HG03558 (cell line): Measurements from ENCODE around the gene MTR.
"Not testable (repeated sequence)": the region's sequence is repeated elsewhere in the genome, so short reads cannot be mapped to it uniquely, and the experiment has no call there.

Experiments
- ATAC-seq: cut with Tn5 transposase; IDR thresholded peaks from one replicate; pipeline ENCODE4 v1.9.1; 2021; ENCODE audit warnings: moderate number of reproducible peaks; ENCODE audit not compliant: unreplicated experiment; ENCODE audit errors: extremely low read depth

The MTR gene

DNA sequence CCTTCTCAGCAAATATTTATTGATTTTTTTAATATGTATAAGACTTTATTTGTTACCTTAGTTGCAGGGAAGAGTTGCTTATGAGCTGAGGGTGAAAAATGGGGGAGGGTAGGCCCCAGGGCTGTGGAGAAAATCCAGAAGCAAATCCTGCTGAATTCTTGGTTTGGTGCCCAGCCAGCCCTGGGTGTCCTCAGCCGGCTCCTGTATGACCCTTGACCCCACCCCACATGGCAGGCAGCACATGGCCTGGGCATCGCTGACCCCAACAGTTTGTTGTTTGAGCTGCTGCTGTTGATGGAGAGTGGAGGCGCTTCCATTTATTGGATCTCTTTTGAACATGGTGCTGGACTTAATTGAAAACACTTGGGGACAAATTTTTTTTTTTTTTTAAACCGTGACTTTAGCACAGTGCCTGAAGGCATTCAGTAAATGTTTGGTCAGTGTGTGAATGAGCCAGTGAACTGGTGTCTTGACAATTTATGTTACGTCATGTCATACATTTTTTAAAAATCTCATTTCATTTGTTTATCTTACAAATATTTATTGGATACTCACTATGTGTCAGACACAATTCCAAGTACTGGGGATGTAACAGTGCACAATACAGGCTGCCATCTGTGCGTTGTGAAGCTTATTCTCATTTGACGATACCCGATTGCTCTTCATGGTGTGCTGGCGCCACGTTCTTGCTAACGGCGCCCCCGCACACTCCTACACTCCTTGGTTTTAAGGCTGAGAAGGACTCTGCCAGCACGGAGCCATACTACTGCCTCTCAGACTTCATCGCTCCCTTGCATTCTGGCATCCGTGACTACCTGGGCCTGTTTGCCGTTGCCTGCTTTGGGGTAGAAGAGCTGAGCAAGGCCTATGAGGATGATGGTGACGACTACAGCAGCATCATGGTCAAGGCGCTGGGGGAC, 98.8 kb downstream of the MTR start:
- no peak for ATAC-seq

DNA sequence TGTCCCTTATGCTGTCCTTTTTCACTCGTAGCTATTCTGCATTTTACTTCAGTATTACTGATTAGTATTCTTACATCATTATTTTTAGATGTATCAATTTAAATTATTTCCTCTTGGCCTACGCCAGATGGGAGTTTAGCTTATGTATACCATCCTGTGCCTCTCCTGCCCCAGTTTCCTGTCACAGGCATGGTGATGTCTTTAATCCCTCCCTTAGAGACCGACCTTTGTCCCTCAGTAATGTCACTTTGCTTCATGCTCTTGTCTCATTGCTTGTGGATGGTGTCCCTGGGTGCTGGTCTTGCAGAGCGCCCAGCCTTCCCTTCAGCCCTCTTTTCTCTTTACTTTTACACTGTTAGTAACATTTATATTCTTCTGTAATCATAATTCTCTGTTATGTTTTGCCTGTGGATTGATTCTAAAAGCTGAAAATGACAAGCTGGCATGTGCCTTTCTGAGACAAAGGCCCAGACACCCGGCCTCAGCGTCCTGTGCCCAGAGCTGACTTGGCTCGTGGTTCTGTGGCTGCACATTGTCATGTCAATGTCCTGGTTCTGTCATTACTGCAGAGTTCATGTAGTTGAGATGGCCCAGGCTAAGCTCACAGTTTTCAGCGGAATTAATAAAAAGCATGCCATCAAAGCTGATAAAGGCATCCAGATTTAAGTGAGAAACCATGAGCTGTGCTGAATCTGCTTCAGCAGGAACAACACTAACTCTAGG, 100.7 kb downstream of the MTR start:
- ATAC-seq: no peak

DNA sequence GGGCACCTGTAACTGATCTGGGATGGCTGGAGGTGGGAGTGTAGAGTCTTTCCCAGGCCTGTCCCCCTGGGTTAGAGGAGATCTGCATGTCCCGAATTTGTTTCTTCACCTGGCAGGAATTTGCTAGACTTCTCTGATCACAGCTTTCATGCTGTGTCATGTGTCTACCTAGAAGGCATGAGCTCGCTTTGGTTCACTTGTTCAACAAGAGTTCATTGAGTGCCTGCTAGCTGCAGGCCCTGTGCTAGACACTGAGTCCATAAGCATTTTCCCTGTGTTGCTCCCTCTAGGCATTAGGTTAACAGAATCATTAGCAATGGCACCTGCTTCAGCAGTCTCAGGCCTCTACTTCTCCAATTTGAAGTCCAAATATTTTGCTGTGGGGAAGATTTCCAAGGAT, 101.6 kb downstream of the MTR start:
- no peak for ATAC-seq

DNA sequence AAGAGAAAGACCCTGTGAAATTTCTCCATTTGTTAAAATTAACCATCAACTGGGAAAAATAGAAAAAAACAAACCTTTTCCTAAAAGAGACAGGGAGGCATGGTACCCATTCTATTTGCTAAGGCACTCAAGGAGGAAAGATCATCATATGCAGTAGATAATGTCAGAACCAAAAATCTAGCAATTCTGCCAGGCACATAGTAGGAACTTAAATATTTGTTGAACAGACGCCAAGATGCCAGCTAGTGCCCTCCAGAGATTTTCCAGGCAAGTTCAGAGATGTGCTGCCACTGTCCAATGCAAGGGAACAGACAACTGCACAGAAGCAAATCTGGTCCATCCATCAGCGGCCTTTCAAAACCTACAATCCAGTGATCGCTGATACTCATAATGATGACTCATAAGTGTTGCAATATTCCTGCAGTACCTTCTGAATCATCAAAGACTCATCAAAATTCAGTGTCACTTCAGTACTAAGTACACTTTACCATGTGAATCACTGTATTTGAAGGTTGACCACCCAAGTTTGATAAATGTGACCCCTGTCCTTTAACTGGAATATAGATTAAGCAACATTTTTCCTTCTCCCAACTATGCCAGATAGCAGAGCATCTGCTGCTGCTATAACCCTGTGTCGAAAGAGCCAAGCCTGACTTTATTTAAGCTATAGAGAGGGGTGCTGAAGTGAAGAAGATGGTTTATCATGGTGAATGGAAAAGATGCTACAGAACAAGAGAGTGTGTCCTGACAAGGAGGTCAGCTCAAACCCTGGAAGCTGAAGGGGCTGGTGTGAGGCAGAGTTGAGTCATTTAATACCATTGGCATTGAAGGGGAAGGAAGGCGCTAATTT, 110.0 kb downstream of the MTR start:
- ATAC-seq: no peak

GRCh38 chr1:236907205-236907604, 112.1 kb downstream of the MTR start:
- no peak for ATAC-seq

GRCh38 chr1:236908669-236909068, 113.6 kb downstream of the MTR start:
- ATAC-seq: no peak

- ATAC-seq: not testable (repeated sequence)
Measured at GRCh38 chr1:236911047-236911446, 116.0 kb downstream of the MTR start.

- no peak for ATAC-seq
Measured at GRCh38 chr1:236913371-236914037, 118.4 kb downstream of the MTR start.

DNA sequence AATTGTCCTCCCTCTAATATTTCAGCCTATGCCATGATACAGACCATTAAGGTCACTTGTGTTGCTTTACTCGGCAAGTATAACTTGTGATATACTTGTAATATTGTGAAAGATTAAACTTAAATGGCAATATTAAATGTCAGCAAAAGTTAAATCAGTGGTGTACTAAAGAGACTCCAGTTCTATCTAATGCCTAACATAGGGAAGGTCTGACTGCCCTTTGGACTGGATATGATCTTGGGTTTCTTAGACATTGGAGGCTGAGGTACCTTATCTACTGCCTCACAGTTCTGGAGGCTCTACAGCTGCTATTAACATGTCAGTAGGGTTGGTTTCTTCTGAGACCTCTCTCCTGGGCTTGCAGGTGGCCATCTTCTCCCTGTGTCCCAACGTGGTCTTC, 119.3 kb downstream of the MTR start:
- ATAC-seq: no peak

DNA sequence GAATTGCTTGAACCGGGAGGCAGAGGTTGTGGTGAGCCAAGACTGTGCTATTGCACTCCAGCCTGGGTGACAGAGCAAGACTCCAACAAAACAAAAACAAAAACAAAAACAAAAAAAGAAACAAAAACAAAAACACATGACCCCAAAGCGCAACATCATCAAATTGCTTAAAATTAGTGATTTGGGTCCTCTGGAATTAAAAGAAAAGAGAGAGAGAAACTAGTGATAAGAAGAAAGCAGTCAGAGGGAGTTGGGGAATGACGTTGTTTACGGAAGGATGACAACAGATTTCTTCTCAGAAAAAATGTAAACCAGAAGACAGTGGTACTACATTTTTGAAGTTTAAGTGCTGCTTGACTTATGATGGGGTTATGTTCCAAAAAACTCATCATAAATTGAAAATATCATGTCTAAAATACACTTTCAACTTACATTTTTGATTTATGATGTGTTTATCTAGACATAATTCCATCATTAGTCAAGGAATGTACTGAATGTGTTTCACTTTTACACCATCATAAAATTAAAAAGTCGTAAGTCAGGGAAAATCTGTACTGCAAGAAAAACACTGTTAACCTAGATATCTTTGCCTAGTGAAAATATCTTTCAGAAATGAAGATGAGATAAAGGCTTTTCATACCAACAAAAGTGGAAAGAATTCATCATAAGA, 121.2 kb downstream of the MTR start:
- ATAC-seq: no peak

GRCh38 chr1:236917448-236917847, 122.4 kb downstream of the MTR start:
- ATAC-seq: no peak

DNA sequence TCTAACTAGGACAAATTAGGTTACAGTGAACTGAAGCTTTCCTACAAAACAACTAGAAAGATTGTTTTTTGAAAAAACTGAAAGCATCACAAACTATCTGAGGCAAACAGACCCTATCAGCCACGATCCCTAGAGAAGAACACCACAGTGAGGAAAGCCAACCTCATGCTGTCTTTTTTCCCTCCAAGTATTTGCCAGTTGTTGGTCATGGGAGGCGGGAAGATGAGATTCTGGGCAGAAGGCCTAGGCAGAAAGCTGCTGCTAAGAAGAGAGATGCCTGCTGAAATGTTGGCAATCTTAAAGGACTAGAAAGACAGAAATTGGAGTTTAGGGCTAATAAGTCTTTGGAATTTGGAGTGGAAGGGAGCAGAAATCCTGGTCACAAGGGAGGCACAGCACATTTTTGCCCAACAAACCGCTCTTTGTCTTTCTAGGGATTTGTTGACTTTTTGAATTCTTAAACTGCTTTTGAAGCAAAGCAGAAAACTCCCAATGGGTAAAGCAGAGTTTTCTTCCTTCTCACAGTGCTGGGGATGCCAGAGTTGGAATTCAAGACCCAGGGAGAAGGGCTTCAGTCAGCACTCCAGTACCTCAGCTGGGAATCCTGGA, 125.3 kb downstream of the MTR start:
- ATAC-seq: no peak

GRCh38 chr1:236921610-236922009, 126.5 kb downstream of the MTR start:
- no peak for ATAC-seq

DNA sequence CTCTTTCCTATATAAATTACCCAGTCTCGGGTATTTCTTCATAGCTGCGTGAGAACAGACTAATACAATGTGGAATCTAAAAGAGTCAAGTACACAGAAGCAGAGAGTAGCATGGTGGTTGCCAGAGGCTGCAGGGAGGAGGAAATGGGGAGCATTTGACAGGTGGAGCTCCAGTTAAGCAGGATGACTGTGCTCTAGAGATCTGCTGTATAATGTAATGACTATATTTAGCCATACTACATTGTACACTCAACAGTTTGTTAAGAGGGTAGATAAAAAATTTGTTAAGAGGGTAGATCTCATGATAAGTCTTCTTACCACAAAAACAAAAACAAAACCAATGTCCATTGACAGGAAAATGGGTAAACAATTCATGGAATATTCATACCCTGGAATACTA, 127.1 kb downstream of the MTR start:
- ATAC-seq: no peak

DNA sequence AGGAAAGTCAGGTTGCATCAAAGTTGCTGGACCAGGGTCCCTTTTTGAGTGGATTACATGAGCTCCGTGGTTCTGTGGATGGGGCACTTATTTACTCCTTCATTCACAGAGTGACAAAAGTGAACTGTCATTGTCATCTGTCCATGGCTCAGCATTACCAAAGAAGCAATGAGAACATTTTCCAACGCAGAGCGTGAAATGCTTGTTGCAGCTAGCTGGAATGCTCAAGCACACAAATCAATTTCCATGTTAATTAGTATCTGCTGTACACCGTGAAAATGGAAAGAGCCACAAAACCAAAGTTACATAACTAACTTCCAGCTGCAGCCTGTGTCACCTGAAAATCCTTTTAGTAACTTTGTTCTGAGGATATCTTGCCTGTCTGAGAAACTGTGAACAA, 130.3 kb downstream of the MTR start:
- ATAC-seq: no peak

DNA sequence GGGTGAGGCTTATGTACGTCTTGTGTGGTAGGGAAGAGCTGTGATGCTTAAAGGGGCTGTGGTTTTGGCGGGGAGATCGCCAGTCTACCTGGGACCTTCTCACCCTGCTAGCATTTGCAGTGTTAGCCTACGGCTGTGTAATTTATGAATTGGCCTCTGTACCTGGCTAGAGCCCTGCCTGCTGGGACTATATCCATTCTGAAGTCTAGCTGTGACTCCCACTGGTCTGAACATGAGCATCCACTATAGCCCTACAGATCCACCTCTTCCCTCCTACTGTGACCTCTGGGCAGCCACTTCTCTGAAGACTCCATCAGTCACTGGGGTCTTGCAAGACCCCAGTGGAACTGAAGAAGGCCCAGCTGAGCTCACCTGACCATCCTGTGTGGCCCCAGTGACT, 135.4 kb downstream of the MTR start:
- no peak for ATAC-seq

- no peak for ATAC-seq
Measured at GRCh38 chr1:236938760-236939159, 143.7 kb downstream of the MTR start.

DNA sequence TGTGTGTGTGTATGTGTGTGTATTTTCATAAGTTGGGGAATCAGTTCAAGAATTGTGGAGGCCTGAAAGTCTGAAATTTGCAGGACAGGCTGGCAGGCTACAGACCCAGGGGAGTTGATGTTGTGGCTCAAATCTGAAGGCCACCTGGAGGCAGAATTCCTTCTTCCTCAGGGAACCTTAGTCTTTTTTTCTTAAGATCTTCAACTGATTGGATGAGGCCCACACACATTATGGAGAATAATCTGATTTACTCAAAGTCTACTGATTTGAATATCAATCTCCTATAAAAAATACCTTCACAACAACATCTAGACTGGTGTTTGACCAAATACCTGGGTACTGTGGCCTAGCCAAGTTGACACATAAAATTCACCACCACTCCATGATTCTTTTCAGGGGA, 147.3 kb downstream of the MTR start:
- no peak for ATAC-seq

- ATAC-seq: no peak
Measured at GRCh38 chr1:236944556-236944955, 149.5 kb downstream of the MTR start.
